Muscle layer of colon (tissue), 2 donors: ENCODE results near the gene ENPP7.
A peak's percentile ranks its signal among the peaks of the same experiment; 100 is the strongest.

ENCODE experiments used
- H3K27ac ChIP-seq: one replicate; pipeline ENCODE4 v1.7.0; 2013; ENCODE audit warnings: low read depth, mild to moderate bottlenecking, low read length, moderate library complexity
- H3K27me3 ChIP-seq, 2 donors: one replicate each; pipeline ENCODE4 v1.7.0; 2013; ENCODE audit warnings: low read length in 2 of 2, mild to moderate bottlenecking in 2 of 2; ENCODE audit not compliant: insufficient read depth in 2 of 2, control insufficient read depth in 1 of 2
- H3K36me3 ChIP-seq: one replicate; pipeline ENCODE4 v1.7.0; 2013; ENCODE audit warnings: mild to moderate bottlenecking, low read length; ENCODE audit not compliant: insufficient read depth
- H3K4me1 ChIP-seq: one replicate; pipeline ENCODE4 v1.7.0; 2013; ENCODE audit warnings: mild to moderate bottlenecking, low read length; ENCODE audit not compliant: insufficient read depth
- H3K4me3 ChIP-seq, 2 donors: one replicate each; pipeline ENCODE4 v1.7.0; 2013; ENCODE audit warnings: low read length in 2 of 2, low read depth in 1 of 2, mild to moderate bottlenecking in 1 of 2, moderate library complexity in 1 of 2
- H3K9ac ChIP-seq: one replicate; pipeline ENCODE4 v1.7.0; 2013; ENCODE audit warnings: low read length
- H3K9me3 ChIP-seq: one replicate; pipeline ENCODE4 v1.7.0; 2013; ENCODE audit warnings: mild to moderate bottlenecking, low read length
- donor health status: abdominal sarcoma.
- donor health status: Adenocarcinoma of cecum.

The ENPP7 gene

DNA sequence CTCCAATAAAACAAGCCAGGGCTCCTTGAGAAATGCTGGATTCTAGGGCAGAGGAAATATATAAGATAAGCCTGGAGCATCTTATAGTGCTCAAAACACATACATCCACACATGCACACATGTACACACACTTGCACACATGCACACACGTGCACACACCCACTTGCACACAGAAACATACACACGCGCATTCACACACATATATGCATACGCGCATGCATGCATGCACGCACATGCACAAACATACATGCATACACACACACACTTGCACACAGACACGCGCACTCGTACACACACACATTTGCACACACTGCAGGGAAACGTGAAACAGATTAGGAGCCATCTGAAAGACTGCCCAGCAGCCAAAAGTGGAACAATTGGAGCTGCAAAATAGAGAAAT lies 8.0 kb upstream of the ENPP7 start:
- Histone ChIP-seq H3K27me3 (no peaks in the 10 kb centered on the region), H3K36me3 (no peaks in the 10 kb centered on the region), H3K9ac (no peak overlapping the region), H3K27ac (no peak overlapping the region), H3K4me3 (no peak overlapping the region), H3K4me1 (no peaks in the 10 kb centered on the region), H3K9me3 (no peaks in the 10 kb centered on the region)

DNA sequence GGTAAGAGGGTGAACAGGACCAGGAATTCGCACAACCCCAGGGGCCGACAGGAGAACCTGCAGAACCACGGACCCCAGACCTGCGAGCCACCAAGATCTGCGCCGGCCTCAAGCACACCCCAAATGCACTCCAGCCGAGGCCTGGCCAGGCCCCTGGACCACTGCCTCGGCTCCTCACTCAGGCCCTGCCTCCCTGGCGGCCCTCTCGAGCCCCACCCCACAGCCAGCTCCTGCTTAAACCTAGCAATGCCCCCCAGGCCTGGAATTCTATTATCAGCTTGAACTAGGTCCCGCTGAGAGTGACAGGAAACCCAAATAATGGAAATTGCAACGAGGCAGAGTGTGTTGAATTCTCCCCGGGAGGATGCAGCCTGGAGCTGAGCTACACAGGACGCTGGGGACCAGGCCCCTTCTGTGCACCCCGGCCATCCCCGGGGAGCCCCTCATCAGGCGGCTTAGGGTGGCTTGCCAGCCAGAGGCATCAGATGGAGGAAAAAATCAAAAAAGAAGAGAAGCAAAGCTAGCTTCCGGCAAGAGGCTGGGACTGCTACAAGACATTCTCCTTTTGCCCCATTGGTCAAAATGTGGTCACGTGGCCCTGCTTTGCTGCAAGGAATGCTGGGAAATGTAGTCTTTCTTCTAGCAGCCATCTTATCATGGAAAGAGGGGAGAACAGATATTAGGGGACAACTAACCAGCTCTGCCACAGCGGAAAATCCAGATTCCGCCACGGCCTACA lies 2.4 kb upstream of the ENPP7 start:
- no peaks in the 10 kb centered on the region for H3K27me3 ChIP-seq
- no peaks in the 10 kb centered on the region for H3K9me3 ChIP-seq
- no peak overlapping the region for H3K9ac ChIP-seq
- peak overlapping the region; percentile 45 to 67 for H3K4me3 ChIP-seq
- H3K36me3 ChIP-seq, result no peaks in the 10 kb centered on the region
- no peaks in the 10 kb centered on the region for H3K4me1 ChIP-seq
- no peak overlapping the region for H3K27ac ChIP-seq

DNA sequence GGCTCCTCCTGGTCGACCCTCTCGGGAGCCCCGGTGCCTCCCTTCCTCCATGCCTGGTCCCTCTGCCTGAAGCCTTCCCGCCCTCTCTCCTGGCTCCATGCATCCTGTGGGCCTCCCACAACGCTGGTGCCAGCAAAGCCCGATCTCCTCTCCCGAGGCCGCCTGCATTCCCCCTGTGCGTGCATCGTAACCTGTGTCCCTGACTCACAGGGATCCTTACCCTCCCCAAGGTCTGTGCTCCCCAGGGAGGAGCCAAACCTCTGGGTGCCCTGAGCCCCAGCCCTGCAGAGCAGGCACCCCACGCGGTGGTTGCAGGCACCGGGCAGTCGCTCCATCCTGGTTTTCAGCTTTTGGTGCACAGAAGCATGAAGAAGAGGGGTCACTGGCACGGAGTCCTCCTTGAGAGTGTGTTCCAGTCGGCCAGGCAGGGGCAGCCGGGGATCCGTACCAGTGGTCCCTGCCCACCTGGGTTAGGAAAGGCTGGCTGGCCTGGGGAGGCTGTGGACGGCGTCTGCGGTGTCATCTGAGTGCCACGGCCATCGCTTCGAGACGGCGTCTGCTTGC lies 1.8 kb upstream of the ENPP7 start:
- Histone ChIP-seq H3K27ac (no peak overlapping the region), H3K4me3 (peak overlapping the region; percentile 45 to 67), H3K9ac (no peak overlapping the region), H3K27me3 (no peaks in the 10 kb centered on the region), H3K36me3 (no peaks in the 10 kb centered on the region), H3K4me1 (no peaks in the 10 kb centered on the region), H3K9me3 (no peaks in the 10 kb centered on the region)

DNA sequence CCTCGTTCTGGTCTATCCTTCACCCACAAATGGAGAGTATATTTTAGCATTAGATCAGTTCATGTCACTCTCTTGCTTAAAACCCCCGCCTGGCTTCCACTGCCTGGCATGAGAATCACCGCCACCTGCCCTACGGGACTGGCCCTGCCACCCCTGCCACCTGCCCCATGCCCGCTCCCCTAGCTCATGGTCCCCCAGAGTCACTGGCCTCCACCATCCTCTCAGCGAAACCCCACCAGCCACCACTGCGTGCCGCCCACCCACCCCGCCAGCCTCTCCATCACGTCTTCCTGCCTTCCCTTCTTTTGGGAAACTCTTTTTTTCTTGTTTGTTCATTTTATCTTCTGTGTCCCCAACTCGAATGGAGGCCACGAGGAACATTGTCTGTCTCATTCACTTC lies 982 bp upstream of the ENPP7 start:
- H3K9ac ChIP-seq, result no peak overlapping the region
- no peaks in the 10 kb centered on the region for H3K27me3 ChIP-seq
- H3K4me3 ChIP-seq, result no peak overlapping the region
- H3K9me3 ChIP-seq, result no peaks in the 10 kb centered on the region
- H3K36me3 ChIP-seq, result no peaks in the 10 kb centered on the region
- no peaks in the 10 kb centered on the region for H3K4me1 ChIP-seq
- H3K27ac ChIP-seq, result no peak overlapping the region

DNA sequence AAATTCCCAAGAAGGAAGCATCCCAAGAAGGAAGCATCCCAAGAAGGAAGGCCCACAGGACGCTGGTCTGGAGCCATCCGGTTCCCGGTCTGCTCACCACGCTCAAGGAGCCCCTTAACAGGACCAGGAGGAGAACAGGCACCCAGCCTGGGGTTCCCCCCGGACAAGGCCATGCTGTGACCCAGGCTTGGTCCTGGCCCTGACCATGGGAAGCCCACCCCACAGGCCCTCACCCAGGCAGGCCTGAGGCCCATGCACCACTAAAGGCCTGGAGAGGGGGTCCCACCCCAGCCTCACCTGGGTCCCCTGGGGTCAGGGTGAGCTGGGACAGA lies 340 bp upstream of the ENPP7 start:
- Histone ChIP-seq H3K4me1 (no peaks in the 10 kb centered on the region), H3K4me3 (no peak overlapping the region), H3K9me3 (no peaks in the 10 kb centered on the region), H3K9ac (no peak overlapping the region), H3K36me3 (no peaks in the 10 kb centered on the region), H3K27ac (no peak overlapping the region), H3K27me3 (no peaks in the 10 kb centered on the region)

DNA sequence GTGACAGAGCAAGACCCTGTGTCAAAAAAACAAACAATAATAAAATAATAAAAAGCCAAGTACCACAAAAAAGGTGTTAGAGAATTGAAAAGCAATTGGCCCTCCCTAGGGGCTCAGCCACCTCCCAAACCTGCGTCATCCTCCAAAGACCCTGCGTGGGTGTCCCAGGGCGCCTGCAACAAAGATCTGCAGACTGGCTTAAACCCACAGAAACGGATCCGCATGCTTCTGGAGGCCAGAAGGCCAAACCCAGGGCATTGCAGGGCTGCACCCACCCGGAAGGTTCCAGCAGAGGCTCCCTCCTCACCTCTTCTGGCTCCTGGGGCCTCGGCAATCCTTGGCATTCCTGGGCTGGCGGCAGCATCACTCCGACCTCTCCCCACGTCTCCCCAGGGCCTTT lies 1.5 kb downstream of the ENPP7 start:
- H3K4me3 ChIP-seq, result no peak overlapping the region

DNA sequence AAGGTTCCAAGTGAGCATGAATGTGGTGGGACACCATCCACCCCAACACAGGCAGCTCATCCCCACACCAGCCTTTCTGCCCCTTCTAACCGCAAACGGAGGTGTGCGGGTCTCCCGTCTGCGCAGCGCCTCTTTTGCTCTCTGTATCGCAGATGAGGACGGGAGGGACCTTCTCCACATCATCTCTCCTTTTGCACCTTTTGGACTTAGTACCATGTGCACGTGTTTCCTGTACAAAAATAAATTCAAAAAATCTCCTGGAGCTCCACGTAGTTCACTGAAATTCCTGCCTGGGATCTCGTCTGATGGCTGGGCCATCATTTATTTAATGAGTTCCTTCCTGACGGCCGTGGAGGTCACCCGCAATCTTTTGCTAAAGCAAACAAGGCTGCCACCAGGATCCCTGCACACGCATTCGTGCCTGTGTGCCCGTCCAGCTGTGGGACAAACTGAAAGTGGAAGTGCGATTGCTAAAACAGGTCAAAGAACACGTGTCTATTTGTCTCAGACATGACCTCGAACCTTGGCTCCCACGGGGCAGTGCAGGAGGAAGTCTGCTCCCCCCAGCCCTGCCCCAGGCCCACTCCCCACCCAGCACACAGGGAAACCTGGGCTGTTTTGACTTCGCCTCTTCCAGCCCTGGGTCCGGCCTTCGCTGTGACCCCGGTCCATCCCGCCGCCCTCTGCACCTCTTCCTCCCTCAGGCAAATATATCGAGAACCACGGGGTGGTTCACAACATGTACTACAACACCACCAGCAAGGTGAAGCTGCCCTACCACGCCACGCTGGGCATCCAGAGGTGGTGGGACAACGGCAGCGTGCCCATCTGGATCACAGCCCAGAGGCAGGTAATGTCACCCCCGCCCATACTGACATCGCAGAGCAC lies 2.3 kb downstream of the ENPP7 start:
- Histone ChIP-seq H3K27me3 (peaks cover 0 to 4% of the 10 kb centered on the region in 2 donors), H3K4me1 (no peaks in the 10 kb centered on the region), H3K9ac (no peak overlapping the region), H3K36me3 (no peaks in the 10 kb centered on the region), H3K4me3 (peak overlapping the region in 1 of 2 donors; percentile 44), H3K27ac (no peak overlapping the region), H3K9me3 (no peaks in the 10 kb centered on the region)

More for the DNA sequence above, 1.5 kb downstream of the ENPP7 start:
- no peaks in the 10 kb centered on the region for H3K36me3 ChIP-seq
- no peaks in the 10 kb centered on the region for H3K27me3 ChIP-seq
- H3K4me1 ChIP-seq, result no peaks in the 10 kb centered on the region
- H3K9me3 ChIP-seq, result no peaks in the 10 kb centered on the region
- no peak overlapping the region for H3K9ac ChIP-seq
- H3K27ac ChIP-seq, result no peak overlapping the region

DNA sequence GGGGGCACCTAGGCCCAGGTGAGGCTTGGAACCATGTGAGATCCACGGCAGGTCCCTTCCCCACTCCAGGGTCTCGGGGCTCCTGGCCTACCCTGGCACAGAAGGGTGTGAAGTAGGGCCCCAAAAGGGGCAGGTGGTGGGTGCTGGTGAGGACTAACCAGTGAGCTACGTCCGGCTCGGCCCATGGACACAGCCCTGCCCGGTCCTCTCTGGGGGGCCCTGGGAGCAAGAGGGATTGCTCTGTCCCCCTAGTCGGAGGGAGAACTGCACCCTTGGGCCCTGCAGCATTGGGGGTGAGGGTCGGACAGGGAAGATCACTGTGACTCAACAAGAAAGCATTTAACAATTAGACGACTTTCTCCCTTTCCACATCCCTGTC lies 2.9 kb downstream of the ENPP7 start:
- no peaks in the 10 kb centered on the region for H3K9me3 ChIP-seq
- H3K4me1 ChIP-seq, result no peaks in the 10 kb centered on the region
- H3K27ac ChIP-seq, result no peak overlapping the region
- H3K36me3 ChIP-seq, result no peaks in the 10 kb centered on the region
- H3K4me3 ChIP-seq, result peak overlapping the region in 1 of 2 donors; percentile 44
- peaks cover 0 to 6% of the 10 kb centered on the region in 2 donors for H3K27me3 ChIP-seq
- H3K9ac ChIP-seq, result no peak overlapping the region

DNA sequence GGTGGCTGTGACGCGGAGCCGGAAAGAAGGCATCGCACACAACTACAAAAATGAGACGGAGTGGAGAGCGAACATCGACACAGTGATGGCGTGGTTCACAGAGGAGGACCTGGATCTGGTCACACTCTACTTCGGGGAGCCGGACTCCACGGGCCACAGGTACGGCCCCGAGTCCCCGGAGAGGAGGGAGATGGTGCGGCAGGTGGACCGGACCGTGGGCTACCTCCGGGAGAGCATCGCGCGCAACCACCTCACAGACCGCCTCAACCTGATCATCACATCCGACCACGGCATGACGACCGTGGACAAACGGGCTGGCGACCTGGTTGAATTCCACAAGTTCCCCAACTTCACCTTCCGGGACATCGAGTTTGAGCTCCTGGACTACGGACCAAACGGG lies 4.4 kb downstream of the ENPP7 start:
- Histone ChIP-seq H3K4me3 (no peak overlapping the region), H3K9me3 (no peaks in the 10 kb centered on the region), H3K9ac (no peak overlapping the region), H3K36me3 (no peaks in the 10 kb centered on the region), H3K4me1 (no peaks in the 10 kb centered on the region), H3K27me3 (peaks cover 0 to 7% of the 10 kb centered on the region in 2 donors), H3K27ac (no peak overlapping the region)

DNA sequence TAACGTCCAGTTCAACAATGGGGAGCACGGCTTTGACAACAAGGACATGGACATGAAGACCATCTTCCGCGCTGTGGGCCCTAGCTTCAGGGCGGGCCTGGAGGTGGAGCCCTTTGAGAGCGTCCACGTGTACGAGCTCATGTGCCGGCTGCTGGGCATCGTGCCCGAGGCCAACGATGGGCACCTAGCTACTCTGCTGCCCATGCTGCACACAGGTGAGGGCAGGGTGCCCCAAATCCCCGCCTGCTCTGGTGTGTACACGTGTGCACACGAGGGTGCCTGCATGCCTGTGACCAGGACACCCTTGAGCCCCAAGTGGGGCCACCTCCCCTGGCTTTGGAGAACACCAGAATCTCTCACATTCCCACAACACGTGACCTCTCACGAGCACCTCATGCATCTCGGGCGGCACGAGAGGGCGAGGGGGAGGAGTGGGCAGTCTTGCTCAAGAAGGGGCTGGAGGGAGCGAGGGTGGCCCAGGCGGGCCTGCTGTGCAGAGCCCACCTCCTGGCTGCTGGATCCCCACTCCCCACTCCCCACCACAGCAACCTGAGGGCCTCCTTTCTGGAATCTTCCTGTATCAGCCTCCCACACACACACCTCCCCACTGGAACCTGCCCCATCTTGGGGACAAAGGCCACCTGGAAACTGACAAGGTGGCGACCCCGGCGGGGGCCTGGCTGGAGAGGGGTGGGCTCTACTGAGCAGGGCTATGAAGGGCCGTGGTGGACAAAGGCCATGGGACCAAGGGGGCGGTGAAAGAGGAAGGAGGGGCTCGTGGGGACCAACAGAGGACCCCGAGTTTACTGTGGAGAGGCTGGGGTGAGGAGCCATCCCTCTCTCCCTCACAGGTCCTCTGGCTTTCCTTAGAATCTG lies 6.5 kb downstream of the ENPP7 start:
- Histone ChIP-seq H3K9me3 (no peaks in the 10 kb centered on the region), H3K36me3 (no peaks in the 10 kb centered on the region), H3K4me3 (no peak overlapping the region), H3K4me1 (peaks cover 3% of the 10 kb centered on the region), H3K27me3 (peaks cover 0 to 20% of the 10 kb centered on the region in 2 donors), H3K9ac (no peak overlapping the region), H3K27ac (no peak overlapping the region)
